Neuronal stem cell (in vitro differentiated cells): ENCODE data around the gene ZNF8.
"Not testable (repeated sequence)": the region's sequence is repeated elsewhere in the genome, so short reads cannot be mapped to it uniquely, and the experiment has no call there.

Experiments used
- DNase-seq: peaks from one replicate; pipeline ENCODE4 v3.0.0-alpha.2; 2013; ENCODE audit warnings: low spot score
- H2AFZ ChIP-seq: one replicate; pipeline ENCODE4 v1.6.1; 2013; ENCODE audit warnings: mild to moderate bottlenecking, low read length, inconsistent platforms
- H2AK5ac ChIP-seq: 2 replicates; pipeline ENCODE4 v1.6.1; 2013; ENCODE audit warnings: low read depth, mild to moderate bottlenecking, inconsistent platforms, low read length, moderate library complexity, mixed read lengths
- H2BK120ac ChIP-seq: 2 replicates; pipeline ENCODE4 v1.6.1; 2013; ENCODE audit warnings: low read depth, mild to moderate bottlenecking, inconsistent platforms, low read length, moderate library complexity, mixed read lengths
- H2BK12ac ChIP-seq: one replicate; pipeline ENCODE4 v1.6.1; 2013; ENCODE audit warnings: low read length, inconsistent platforms
- H2BK15ac ChIP-seq: 2 replicates; pipeline ENCODE4 v1.6.1; 2013; ENCODE audit warnings: mild to moderate bottlenecking, low read length, inconsistent platforms, mixed read lengths
- H2BK5ac ChIP-seq: one replicate; pipeline ENCODE4 v1.6.1; 2013; ENCODE audit warnings: inconsistent platforms, mild to moderate bottlenecking, low read length, moderate library complexity
- H3K14ac ChIP-seq: one replicate; pipeline ENCODE4 v1.6.1; 2013; ENCODE audit warnings: low read length, inconsistent platforms
- H3K18ac ChIP-seq: 2 replicates; pipeline ENCODE4 v1.6.1; 2013; ENCODE audit warnings: low read length, inconsistent platforms
- H3K23ac ChIP-seq: 2 replicates; pipeline ENCODE4 v1.6.1; 2013; ENCODE audit warnings: low read depth, mild to moderate bottlenecking, mixed read lengths, low read length, inconsistent platforms; ENCODE audit not compliant: poor library complexity
- H3K27ac ChIP-seq: replicated peaks from 3 replicates; pipeline ENCODE4 v1.5.1; 2013; ENCODE audit warnings: low read length, inconsistent platforms
- H3K27me3 ChIP-seq, 3 experiments: 2 replicates each; pipeline ENCODE4 v1.6.1; 2013; ENCODE audit warnings: low read length in 3 of 3, mild to moderate bottlenecking in 2 of 3, inconsistent platforms in 1 of 3, low read depth in 1 of 3, mixed read lengths in 1 of 3, moderate library complexity in 1 of 3; ENCODE audit not compliant: control insufficient read depth in 3 of 3, insufficient read depth in 3 of 3
- H3K36me3 ChIP-seq, 2 donors: replicated peaks in 1 of 2; 2 replicates each; pipeline ENCODE4 v1.6.1; 2013; ENCODE audit warnings: low read length in 2 of 2; ENCODE audit not compliant: control insufficient read depth in 2 of 2, insufficient read depth in 2 of 2
- H3K4ac ChIP-seq: 2 replicates; pipeline ENCODE4 v1.6.1; 2013; ENCODE audit warnings: inconsistent platforms, mild to moderate bottlenecking, low read length, moderate library complexity
- H3K4me1 ChIP-seq, 2 donors: 1 replicate in 1 of 2; 2 replicates in 1 of 2; pipeline ENCODE4 v1.6.1; 2013; ENCODE audit warnings: low read length in 2 of 2, low read depth in 1 of 2; ENCODE audit not compliant: control insufficient read depth in 2 of 2, insufficient read depth in 1 of 2
- H3K4me2 ChIP-seq: one replicate; pipeline ENCODE4 v1.6.1; 2013; ENCODE audit warnings: mild to moderate bottlenecking, low read length, inconsistent platforms; ENCODE audit not compliant: insufficient read depth, poor library complexity, severe bottlenecking
- H3K4me3 ChIP-seq, 2 donors: 2 replicates each; pipeline ENCODE4 v1.5.1; 2013; ENCODE audit warnings: low read length in 2 of 2, mild to moderate bottlenecking in 2 of 2, inconsistent platforms in 1 of 2, moderate library complexity in 1 of 2
- H3K79me1 ChIP-seq: one replicate; pipeline ENCODE4 v1.6.1; 2013; ENCODE audit warnings: low read depth, mild to moderate bottlenecking, inconsistent platforms, low read length, moderate library complexity
- H3K9ac ChIP-seq: one replicate; pipeline ENCODE4 v1.6.1; 2013; ENCODE audit warnings: mild to moderate bottlenecking, low read depth, low read length, inconsistent platforms; ENCODE audit not compliant: poor library complexity
- H3K9me3 ChIP-seq, 2 donors: replicated peaks in 1 of 2; 2 replicates each; pipeline versions ENCODE3 to v1.6.1; 2013; ENCODE audit warnings: low read length in 2 of 2, mild to moderate bottlenecking in 2 of 2, inconsistent platforms in 1 of 2, low read depth in 1 of 2, mixed read lengths in 1 of 2, moderate library complexity in 1 of 2; ENCODE audit not compliant: control insufficient read depth in 2 of 2, insufficient read depth in 1 of 2
- H4K8ac ChIP-seq: one replicate; pipeline ENCODE4 v1.6.1; 2013; ENCODE audit warnings: low read depth, mild to moderate bottlenecking, inconsistent platforms, low read length, moderate library complexity
- H4K91ac ChIP-seq: one replicate; pipeline ENCODE4 v1.6.1; 2013; ENCODE audit warnings: low read length, low read depth, mild to moderate bottlenecking, inconsistent platforms; ENCODE audit not compliant: poor library complexity
- WGBS, 2 donors: extraction: QIAGEN DNeasy Blood & Tissue Kit; methylation state at CpG; one replicate each; pipeline ENCODE4 v1.1.7; 2013; ENCODE audit warnings: missing lambda C conversion rate in 2 of 2, mixed read lengths in 1 of 2; ENCODE audit not compliant: insufficient read length in 2 of 2, insufficient replicate concordance in 1 of 2; ENCODE audit errors: extremely low coverage in 2 of 2; 5-methylcytosine and 5-hydroxymethylcytosine counted together

The ZNF8 gene

GRCh38 chr19:58248886-58249285 is 29.9 kb upstream of the ZNF8 start:
- no peaks in the 10 kb centered on the region for H3K4me1 ChIP-seq
- no peak overlapping the region for H2BK120ac ChIP-seq
- no peak overlapping the region for H3K4me2 ChIP-seq
- no peak overlapping the region for H2BK12ac ChIP-seq
- H3K36me3 ChIP-seq = peaks cover 67 to 96% of the 10 kb centered on the region in 2 donors
- no peak overlapping the region for H3K27ac ChIP-seq
- H4K8ac ChIP-seq = no peak overlapping the region
- H2BK5ac ChIP-seq = no peak overlapping the region
- H2BK15ac ChIP-seq = no peak overlapping the region
- no peak overlapping the region for H3K4me3 ChIP-seq
- H3K79me1 ChIP-seq = peaks cover 4% of the 10 kb centered on the region
- H3K27me3 ChIP-seq = no peaks in the 10 kb centered on the region
- H2AK5ac ChIP-seq = no peak overlapping the region
- no peak overlapping the region for H4K91ac ChIP-seq
- no peak overlapping the region for H3K14ac ChIP-seq
- H3K18ac ChIP-seq = no peak overlapping the region
- no peak overlapping the region for H3K9ac ChIP-seq
- WGBS, 2 donors = no CpG with 5 or more reads among the region's 3 CpGs
- no peak overlapping the region for H3K4ac ChIP-seq
- DNase-seq = no peak
- no peak overlapping the region for H3K23ac ChIP-seq
- H3K9me3 ChIP-seq = peaks cover 61 to 96% of the 10 kb centered on the region in 2 donors
- H2AFZ ChIP-seq = no peak overlapping the region

GRCh38 chr19:58252102-58252685 is 26.6 kb upstream of the ZNF8 start:
- Histone ChIP-seq H3K18ac (no peak overlapping the region), H3K9me3 (peaks cover 56 to 96% of the 10 kb centered on the region in 2 donors), H3K9ac (no peak overlapping the region), H3K23ac (no peak overlapping the region), H3K4me1 (no peaks in the 10 kb centered on the region), H4K8ac (no peak overlapping the region), H2BK15ac (no peak overlapping the region), H3K4ac (no peak overlapping the region), H2AK5ac (no peak overlapping the region), H3K4me2 (no peak overlapping the region), H3K79me1 (no peaks in the 10 kb centered on the region), H3K27me3 (peaks cover 0 to 3% (median 0%) of the 10 kb centered on the region in 3 experiments), H3K36me3 (peaks cover 62 to 93% of the 10 kb centered on the region in 2 donors), H3K14ac (no peak overlapping the region), H3K4me3 (no peak overlapping the region), H3K27ac (no peak overlapping the region), H2BK12ac (no peak overlapping the region), H2BK5ac (no peak overlapping the region), H2AFZ (no peak overlapping the region), H2BK120ac (no peak overlapping the region), H4K91ac (no peak overlapping the region)
- WGBS, 2 donors = 100% methylated on average over 1 of the region's 2 CpGs
- DNase-seq = no peak

GRCh38 chr19:58258259-58258658 is 20.5 kb upstream of the ZNF8 start:
- H3K14ac ChIP-seq, H3K18ac ChIP-seq, H2BK5ac ChIP-seq, H4K8ac ChIP-seq, H3K4me1 ChIP-seq, H3K79me1 ChIP-seq, H3K23ac ChIP-seq, H2AK5ac ChIP-seq, H2AFZ ChIP-seq, H3K9ac ChIP-seq, H3K27ac ChIP-seq, H3K4me2 ChIP-seq, H2BK120ac ChIP-seq, H4K91ac ChIP-seq, H2BK12ac ChIP-seq, DNase-seq, H2BK15ac ChIP-seq, H3K4ac ChIP-seq, H3K27me3 ChIP-seq: not testable (repeated sequence)
- Histone ChIP-seq H3K36me3 (peaks cover 77 to 96% of the 10 kb centered on the region in 2 donors), H3K9me3 (peaks cover 77 to 98% of the 10 kb centered on the region in 2 donors), H3K4me3 (peak overlapping the region in 1 of 2 donors; percentile 17)
- no CpG with 5 or more reads among the region's 4 CpGs for WGBS, 2 donors

GRCh38 chr19:58261600-58261967 is 17.2 kb upstream of the ZNF8 start:
- Histone ChIP-seq H3K27ac (no peak overlapping the region), H4K91ac (no peak overlapping the region), H3K36me3 (peaks cover 66 to 95% of the 10 kb centered on the region in 2 donors), H3K23ac (no peak overlapping the region), H2BK5ac (no peak overlapping the region), H4K8ac (no peak overlapping the region), H3K27me3 (no peaks in the 10 kb centered on the region), H3K4me2 (no peak overlapping the region), H3K4me1 (no peaks in the 10 kb centered on the region), H2BK120ac (no peak overlapping the region), H3K18ac (no peak overlapping the region), H3K9ac (no peak overlapping the region), H2BK15ac (no peak overlapping the region), H2BK12ac (no peak overlapping the region), H2AFZ (no peak overlapping the region), H3K14ac (no peak overlapping the region), H3K4me3 (no peak overlapping the region), H3K79me1 (no peaks in the 10 kb centered on the region), H3K4ac (no peak overlapping the region), H2AK5ac (no peak overlapping the region), H3K9me3 (peaks cover 77 to 100% of the 10 kb centered on the region in 2 donors)
- no CpG with 5 or more reads among the region's 3 CpGs for WGBS, 2 donors
- DNase-seq = no peak
